Measurements from ENCODE around the gene GADD45A. TPM values are rescaled to one million over a fixed set of nuclear protein-coding genes. Genes with fewer than 3 reads are reported as not detected.

The GADD45A gene
- total and polyA plus RNA-seq, 9 of the 15 experiments (the other 6 are each of a cell fraction or from before 2014, with no cell fraction given) = 21.3 to 156 (median 62.1) TPM

GRCh38 chr1:67646145-67647035 is 38.6 kb upstream of the GADD45A start (continued):
- TF ChIP-seq ZBTB40 (IDR thresholded peaks at IDR 0.05) = no peak
- TF ChIP-seq ZBTB40 (CRISPR knock-in tag; IDR thresholded peaks at IDR 0.05) = no peak
- TF ChIP-seq ATF1 (CRISPR knock-in tag; IDR thresholded peaks at IDR 0.05) = no peak
- peak; percentile 36 for TF ChIP-seq ATF1 (tag; IDR thresholded peaks at IDR 0.05)
- TF ChIP-seq BDP1 (IDR thresholded peaks at IDR 0.05; ENCODE audit: insufficient read depth, insufficient read length) = no peak
- TF ChIP-seq POLR2A (conservative IDR thresholded peaks at IDR 0.05) = no peak
- peak; percentile 87 for TF ChIP-seq JUN (IDR thresholded peaks at IDR 0.05; ENCODE audit: borderline replicate concordance, low read depth, low read length)
- TF ChIP-seq JUN (CRISPR knock-in tag; IDR thresholded peaks at IDR 0.05; ENCODE audit: borderline replicate concordance) = no peak
- TF ChIP-seq CBFA2T2 (conservative IDR thresholded peaks at IDR 0.05) = peak; percentile 51
- peak; percentile 89 for TF ChIP-seq MAFG (tag; conservative IDR thresholded peaks at IDR 0.05)
- TF ChIP-seq MEIS2 (IDR thresholded peaks at IDR 0.05; ENCODE audit: partially characterized antibody) = peak; percentile 55
- peak; percentile 48 for TF ChIP-seq PKNOX1 (IDR thresholded peaks at IDR 0.05)
- TF ChIP-seq LEF1 (IDR thresholded peaks at IDR 0.05) = no peak
- no peak for TF ChIP-seq RNF219 (CRISPR knock-in tag; IDR thresholded peaks at IDR 0.05)
- peak; percentile 97 for TF ChIP-seq VEZF1 (CRISPR knock-in tag; IDR thresholded peaks at IDR 0.05)
